GM12874 (cell line): ENCODE measurements around the gene CALCOCO1.

Experiments used
- CTCF ChIP-seq: IDR thresholded peaks from 2 replicates; pipeline ENCODE4 v1.5.1; 2011; ENCODE audit warnings: low read depth, mild to moderate bottlenecking, control low read depth, low read length, moderate library complexity; ENCODE audit not compliant: insufficient read depth

Gene CALCOCO1

GRCh38 chr12:53743266-53744129, 16.2 kb upstream of the CALCOCO1 start:
- TF ChIP-seq CTCF = peak; percentile 92

GRCh38 chr12:53740130-53740491, 12.9 kb upstream of the CALCOCO1 start:
- no peak for TF ChIP-seq CTCF

GRCh38 chr12:53739214-53740129, 12.2 kb upstream of the CALCOCO1 start:
- no peak for TF ChIP-seq CTCF

- no peak for TF ChIP-seq CTCF
Observed at GRCh38 chr12:53738406-53739213, 11.4 kb upstream of the CALCOCO1 start.

- TF ChIP-seq CTCF = no peak
Observed at GRCh38 chr12:53737951-53738405, 10.7 kb upstream of the CALCOCO1 start.

GRCh38 chr12:53737093-53737808, 10.0 kb upstream of the CALCOCO1 start:
- no peak for TF ChIP-seq CTCF
